Measurements from ENCODE around the gene NOTCH1.
"Not testable (repeated sequence)": the region's sequence is repeated elsewhere in the genome, so short reads cannot be mapped to it uniquely, and the experiment has no call there.

The NOTCH1 gene

DNA sequence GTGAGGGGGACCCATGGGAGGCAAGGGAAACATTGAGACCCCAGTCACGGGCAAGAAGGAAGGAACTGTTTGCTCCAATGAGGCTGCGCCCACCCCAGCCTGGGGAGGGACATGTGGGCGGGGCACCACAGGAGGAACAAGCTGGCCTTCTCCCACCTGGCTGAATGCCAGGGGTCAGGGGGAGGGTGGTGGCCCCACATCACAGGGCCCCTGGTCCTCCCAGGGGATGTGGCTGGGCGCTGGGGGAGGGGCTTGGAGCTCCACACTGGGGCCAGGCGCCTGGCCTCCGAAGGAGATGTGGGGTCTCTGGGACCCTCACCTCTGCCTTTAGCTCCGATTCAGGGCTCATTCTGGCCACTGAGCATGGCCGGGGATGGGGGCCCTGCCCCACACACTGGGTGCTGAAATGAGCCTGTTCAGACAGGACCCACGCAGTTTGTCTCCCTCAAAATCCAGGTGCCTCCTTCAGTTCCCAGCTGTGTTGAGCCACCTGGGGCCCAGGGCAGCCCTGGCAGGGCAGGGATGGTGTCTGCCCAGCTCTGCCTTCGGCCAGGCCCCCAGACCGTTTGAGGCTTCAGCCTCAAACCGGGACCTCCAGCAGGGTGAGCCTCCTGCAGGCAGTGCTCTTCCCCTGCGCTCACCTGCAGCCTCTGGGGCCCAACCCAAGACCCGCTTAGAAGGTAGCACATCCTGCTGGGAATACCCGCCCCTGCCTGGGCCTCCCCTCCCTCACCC lies 33.2 kb upstream of the NOTCH1 start:
- no peak for DNase-seq (ENCODE audit: low read depth)

DNA sequence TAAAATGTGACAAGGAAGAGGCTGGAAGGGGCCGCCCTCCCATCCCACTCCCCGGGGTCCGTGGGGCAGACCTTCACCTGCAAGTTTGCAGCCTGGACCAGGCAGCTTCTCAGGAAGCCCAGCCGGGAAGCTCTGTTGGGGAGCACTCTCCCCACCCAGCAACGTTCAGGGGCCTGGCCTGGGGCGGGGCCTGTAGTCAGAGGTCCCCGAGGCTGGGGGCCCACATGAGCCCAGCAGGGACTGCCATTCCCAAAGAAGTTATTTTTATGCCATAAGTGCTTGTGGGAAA lies 32.7 kb upstream of the NOTCH1 start:
- no peak for DNase-seq (ENCODE audit: low read depth)

DNA sequence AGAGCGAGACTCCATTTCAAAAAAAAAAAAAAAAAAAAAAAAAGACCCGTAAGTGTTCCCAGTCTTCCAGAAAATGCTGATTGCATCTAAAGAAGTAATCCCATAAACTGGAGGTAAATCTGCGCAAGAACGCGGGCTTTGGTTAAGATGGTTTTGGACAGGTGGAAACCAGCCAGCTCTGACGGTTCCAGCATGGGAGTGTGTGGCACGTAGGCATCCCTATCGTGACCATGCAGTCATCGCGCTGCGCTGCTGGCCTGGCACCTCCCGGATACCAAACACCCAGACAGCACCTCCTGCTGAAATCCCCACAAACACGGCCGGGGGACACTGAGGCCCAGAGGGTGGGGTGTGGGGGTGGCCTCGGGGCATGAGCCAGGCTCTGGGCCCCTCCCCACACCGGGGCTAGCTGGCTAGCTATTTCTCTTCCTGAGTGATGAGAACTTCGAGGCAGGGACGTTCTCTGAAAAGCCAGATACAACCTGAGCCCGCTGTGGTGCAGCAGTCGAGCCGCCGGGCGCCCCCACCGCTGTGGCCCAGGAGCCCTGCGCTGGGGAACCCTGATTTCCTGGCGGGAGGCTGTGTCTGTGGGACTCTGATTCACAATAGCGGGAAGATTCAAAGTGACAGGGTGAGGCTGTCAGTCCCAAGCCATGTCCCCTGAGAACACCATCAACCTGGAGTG lies 32.2 kb upstream of the NOTCH1 start:
- no peak for DNase-seq (ENCODE audit: low read depth)

DNA sequence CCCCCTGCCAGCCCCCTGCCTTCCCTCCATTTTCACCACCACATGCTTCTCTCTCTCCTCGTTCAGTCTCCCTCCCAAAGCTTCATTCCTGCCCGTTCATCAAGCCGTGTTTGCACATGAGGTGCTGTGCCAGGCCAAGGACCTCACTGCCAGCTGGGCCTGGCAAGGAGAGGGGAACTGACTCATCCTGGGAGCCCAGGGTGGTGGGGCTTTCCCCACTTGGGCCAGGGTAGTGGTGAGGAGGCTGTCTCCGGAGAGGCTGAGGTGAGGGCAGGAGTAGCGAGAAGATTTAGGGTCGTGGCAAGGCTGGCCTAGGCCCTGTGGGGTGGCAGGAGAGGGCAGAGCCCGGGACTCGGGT lies 30.4 kb upstream of the NOTCH1 start:
- peak; percentile 58 for DNase-seq (ENCODE audit: low read depth)

DNA sequence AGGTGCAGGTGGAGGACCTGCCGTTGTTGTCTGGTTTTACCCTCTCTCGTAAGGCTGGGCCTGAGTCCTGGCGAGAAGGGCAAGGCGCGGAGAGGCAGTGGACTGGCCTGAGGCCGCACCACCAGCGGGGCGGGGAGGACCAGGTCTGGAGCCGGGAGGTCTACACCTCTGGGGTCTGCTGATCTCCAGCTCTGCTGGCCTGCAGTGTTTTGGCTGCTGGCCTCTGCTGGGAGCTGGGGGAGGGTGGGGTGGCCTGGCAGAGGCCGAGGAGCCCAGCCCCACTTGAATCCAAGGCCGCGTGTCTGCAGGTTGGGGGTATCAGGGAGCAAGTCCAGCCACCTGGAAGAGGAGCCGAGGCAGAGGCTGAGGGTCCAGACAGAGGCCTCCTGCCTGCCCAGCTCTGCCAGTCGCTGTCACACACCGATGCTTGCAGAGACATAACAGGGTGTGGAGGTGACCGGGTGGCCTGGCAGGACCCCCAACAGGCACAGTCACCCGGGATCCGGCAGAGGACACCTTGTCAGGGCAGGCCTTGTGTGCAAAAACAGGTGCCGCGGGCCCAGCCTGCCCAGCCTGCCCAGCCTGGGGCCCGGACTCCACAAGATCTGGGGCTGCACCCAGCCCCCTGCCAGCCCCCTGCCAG lies 29.9 kb upstream of the NOTCH1 start:
- no peak for DNase-seq (ENCODE audit: low read depth)

DNA sequence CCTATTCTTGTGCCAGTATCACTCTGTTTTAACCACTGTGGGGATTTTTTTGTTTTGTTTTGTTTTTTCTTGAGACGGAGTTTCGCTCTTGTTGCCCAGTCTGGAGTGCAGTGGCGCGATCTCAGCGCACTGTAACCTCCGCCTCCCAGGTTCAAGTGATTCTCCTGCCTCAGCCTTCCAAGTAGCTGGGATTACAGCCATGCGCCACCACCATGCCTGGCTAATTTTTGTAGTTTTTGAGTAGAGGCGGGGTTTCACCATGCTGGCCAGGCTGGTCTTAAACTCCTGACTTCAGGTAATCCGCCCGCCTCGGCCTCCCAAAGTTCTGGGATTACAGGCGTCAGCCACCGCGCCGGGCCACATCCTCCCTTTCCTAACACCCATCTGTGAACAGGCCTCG lies 28.8 kb upstream of the NOTCH1 start:
- not testable (repeated sequence) for DNase-seq (ENCODE audit: low read depth)

DNA sequence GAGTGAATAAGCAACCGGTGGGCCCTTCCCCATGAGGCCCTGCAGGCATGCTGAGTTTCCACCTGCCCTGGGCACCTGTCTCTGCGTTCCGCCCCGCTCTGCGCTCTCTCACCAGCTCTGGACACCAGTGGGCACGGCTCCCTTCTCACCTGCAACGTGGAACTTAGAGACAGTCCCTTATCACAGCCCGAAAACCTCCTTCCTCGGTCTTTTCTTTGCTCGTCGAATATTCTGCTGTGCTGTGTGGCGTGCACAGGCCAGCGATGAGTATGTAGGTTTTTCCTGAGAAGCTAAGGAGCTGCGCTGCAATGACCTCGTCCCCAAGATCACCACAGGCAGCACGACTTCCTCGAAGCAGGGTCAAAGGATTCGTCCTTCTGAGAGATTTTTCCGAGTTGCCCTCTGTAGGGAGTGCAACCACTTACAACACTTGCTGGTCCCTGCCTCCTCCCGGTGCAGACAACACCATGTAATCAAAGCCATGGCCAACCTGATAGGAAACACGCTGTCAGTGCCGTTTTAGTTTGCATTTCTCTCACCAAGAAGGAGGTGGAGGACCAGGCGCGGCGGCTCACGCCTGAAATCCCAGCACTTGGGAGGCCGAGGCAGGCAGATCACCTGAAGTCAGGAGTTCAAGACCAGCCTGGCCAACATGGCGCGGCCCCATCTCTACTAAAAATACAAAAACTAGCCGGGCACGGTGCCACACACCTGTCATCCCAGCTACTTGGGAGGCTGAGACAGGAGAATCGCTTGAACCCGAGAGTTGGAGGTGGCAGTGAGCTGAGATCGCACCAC lies 27.2 kb upstream of the NOTCH1 start:
- DNase-seq (ENCODE audit: low read depth) = no peak

DNA sequence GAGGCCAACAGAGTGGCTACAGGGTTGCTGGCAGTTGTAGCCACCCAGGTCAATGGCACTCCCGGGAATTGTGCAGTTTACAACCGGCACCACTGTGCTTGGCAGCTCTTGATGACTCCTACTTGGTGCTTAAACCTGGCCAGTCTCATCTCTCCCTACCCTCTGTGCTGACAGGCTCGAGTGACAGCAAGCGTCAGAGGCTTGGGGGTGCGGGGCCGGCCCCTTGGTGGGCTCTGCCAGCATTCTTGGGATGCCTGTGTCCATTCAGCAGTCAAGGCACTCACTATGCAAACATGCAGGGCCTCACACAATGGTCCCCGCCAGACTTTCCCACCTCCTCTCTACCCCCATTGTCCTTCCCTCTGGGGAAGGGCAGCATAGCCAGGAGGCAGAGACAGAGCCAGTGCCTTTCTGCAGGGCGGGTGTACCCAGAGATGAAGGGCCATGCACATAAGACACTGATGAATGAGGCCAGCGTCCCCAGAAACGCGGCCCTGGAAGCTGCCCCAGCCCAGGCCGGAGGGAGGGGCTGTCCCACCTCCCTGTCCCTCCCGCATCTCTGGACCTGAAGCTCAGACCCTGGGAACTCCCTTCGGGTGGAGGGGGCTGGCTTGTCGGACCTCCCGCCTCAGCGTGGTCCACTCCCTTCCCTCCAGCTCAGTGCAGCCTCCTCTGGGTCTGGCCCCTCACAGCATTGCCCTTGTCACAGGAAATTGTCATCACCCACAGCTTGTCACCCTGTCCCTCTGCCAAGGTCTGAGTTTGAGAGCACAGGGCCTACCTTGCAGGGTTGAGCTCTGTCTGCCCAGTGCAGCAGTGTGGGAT lies 26.4 kb upstream of the NOTCH1 start:
- DNase-seq (ENCODE audit: low read depth) = no peak

DNA sequence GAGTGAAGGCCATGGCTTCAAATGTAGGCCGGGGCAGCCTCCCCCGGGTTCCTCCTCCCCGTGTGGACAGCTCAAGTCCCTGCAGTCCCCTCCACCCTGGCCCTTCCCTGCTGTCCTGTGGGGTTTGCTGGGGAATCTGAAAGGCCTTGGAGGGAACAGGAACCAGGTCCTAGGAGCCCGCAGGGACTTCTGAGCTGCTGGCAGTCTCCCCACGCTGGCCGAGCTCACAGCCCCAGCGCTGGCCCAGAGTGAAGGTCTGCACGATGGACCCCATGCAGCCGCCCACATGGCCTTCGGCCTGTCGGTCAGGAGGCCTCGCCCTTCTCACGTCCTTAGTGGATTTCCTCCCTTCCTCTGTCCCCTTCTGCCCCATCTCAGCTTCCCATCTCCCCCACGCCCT lies 25.7 kb upstream of the NOTCH1 start:
- DNase-seq (ENCODE audit: low read depth) = no peak

DNA sequence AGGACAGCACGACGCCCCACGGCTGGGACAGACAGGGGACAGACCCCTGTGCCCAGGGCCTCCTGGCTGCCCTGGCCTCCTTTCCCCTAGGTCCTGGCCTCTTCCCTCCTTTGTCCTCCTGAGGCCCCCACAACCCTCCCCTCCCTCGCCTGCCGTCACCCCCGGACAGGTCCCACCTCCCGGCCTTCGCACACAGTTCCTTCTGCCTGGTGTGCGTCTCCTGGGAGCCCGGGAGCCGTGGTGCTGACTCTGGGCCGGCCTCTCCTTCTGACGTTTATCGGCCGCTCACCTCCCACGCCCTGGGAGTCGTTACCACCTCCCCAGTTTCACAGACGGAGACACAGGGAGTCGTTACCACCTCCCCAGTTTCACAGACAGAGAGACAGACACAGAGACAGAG lies 25.1 kb upstream of the NOTCH1 start:
- no peak for DNase-seq (ENCODE audit: low read depth)

DNA sequence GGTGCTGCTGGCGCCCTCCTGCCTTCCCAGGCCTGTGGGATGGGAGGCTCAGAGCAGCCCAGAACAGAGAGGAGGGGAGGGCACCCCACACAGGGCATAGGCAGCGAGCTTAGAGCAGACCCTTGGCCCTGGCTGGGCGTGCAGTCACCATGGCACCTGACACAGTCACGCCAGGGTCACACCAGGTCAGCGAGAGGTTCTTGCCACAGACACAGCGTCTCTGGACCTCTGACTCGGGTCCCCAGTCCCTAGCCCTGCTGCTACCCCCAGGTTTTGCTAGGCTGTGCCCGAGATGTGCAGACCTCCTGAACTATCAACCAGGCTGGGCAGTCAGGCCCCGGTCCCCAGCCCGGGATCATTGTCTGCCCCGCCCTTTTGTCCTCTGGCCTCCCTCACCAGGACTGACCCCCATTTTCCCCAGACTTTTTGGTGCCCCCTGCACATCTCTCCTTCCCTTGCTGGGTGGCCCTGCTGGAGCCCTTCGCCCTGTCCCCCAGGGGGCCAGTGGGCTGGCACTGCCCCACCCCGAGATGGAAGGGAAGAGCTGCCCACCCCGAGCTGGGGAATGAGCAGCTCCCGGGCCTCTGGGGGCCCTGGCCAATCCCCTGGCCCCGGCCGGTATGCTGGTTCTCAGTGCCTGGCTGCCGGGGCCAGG lies 24.5 kb upstream of the NOTCH1 start:
- no peak for DNase-seq (ENCODE audit: low read depth)

DNA sequence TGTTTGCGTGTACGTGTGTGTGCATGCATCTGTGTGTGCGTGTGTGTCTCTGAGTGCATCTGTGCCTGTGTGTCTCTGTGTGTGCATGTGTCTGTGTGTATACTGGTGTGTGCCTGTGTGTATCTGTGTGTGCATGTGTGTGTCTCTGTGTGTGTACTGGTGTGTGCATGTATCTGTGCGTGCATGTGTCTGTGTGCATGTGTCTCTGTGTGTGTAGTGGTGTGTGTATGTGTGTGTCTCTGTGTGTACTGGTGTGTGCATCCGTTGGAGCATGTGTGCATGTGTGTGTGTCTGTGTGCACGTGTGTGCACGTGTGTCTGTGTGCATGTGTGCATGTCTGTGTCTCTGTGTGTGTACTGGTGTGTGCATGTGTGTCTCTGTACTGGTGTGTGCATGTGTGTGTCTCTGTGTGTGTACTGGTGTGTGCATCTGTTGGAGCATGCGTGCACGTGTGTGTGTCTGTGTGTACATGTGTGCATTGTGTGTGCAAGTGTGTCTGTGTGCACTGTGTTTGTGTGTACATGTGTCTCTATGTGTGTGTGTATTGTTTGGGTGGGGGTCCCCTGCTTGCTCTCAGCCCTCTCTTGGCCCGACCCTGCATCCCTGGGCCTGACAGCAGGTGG lies 23.8 kb upstream of the NOTCH1 start:
- DNase-seq (ENCODE audit: low read depth) = no peak

DNA sequence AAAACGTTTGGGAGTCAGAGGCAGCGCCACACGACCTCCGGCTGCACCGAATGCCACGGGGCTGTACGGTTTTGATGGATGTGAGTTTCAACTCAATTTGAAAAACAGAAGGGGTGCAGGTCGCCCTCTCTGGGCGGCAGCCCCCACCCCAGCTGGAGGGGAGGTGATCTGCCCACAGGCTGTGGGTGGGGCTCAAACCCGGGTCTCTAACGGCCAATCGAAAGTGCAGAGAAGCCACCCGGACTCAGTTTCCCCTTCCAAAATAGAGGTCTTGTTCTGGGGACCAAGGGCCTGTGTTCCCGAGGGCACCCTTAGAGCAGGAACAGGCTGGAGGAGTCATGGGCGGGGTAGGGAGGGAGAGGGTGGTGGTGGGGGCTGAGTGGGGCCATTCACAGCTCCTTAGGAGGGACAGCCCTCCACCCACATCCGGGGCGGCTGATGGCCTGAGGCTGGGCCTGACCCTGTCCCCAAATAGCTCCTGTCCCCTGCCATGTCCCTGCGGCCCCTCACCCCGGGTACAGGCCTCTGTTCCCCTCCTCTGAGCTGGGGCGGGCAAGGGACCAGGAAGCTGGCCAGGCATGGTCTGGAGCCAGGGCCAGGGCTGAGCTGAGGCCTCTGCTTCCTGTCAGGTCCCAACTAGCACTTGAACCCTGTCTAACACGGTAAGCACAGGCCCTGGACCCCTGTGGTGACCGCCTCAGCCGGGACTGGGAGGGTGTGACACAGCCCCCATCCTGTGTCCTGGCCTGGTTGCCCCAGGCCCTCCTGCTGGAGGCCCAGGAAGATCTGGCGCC lies 22.6 kb upstream of the NOTCH1 start:
- DNase-seq (ENCODE audit: low read depth) = no peak

DNA sequence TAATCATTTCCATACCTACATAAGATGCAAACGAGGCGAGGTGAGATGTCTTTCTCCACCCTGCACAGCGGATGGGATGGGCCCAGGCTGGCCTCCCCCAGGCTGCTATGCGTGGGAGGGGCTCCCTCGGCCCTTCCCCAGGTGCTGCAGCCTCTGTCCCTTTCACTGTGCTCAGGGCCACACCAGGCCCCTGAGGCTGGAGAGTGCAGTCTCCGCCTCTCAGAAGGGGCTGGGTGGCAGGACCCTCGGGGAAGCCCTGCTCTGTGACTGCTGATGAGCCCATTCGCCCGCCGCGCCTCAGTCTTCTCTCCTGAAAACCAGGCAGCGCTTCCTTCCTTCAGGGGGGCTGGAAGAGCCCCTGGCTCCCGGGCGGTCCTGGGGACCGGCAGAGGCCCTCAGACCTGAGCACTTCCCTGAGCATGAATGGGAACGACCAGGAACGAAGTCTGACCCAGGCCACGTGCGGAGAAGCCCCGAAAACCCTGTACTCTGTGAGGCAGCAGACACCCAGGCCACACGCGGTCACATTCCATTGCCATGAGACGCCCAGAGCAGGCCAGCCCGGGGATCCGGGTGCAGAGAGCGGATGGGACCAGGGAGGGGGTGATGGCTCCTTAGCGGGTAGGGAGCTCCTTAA lies 21.9 kb upstream of the NOTCH1 start:
- peak; percentile 55 for DNase-seq (ENCODE audit: low read depth)

DNA sequence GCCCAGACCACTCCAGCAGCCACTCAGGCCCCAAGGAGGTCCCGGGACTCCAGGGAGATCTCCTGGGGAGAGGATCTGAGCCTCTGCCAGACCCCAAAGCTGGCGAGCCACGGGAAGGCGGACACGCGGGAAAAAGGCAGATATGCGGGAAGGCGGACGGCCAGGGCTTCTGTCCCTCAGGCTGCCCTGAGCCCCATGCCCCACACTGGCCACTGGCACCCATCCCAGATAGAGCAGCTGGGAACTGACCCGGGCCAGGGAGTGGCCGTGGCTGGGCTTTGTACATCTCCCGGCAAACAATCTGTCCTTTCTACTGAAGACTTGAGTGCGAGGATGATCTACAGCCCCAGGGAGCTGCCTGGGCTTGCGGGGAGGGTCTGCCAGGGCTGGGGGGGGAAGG lies 21.1 kb upstream of the NOTCH1 start:
- peak; percentile 60 for DNase-seq (ENCODE audit: low read depth)

DNA sequence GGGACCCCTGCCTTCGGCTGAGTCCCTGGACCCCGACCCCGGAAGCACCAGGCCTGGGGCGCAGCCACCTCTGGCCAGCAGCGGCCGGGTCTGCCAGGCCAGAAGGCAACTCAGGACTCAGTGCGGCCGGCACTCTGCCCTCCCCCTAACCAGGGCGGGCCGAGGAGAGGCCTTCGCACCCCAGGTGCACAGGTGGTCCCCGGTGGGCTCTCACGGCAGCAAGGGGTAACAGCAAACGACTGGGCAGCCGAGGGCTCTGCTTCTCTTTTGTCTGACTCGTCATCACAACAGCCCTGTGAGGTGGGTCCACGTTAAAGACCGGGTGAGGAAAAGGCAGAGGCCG lies 20.7 kb upstream of the NOTCH1 start:
- no peak for DNase-seq (ENCODE audit: low read depth)

DNA sequence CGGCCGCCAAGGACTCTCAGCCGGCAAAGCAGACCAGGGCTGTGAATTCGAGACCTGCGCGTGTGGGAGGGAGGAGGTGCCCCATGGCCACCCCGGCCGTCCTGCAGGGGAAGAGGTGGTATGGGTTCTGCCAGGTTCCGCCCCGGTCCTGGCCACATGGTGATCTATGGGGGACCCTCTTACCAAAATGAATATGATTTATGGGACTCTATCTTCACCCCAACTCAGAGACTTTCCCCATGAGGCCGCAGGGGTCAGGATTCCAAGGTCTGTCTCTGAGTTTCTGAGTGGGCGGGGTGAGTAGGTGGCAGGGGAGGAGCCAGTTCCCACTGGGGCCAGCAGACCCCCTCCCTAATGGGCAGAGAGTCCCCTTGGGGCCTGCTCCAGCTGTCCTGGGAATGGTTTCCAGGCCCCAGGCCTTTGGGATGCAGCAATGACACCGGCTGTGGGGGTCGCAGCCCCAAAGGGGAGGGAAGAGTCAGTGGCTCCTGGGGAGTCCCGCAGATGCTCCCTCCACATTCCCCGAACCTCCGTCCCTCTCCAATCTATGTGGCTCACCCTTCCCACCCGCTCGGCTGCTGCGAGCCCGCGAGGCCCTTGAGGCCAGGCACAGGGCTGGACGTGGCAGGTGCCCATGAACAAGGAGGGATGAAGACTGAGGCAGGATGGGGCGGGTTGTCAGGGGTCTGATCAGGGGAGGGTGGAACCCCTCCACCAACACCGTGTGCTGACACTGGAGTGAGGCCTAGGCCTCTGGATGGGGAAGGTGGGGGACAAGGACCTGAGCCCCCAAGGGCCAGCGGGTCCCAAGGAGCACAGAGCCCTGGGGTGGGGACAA lies 20.1 kb upstream of the NOTCH1 start:
- DNase-seq (ENCODE audit: low read depth) = no peak

DNA sequence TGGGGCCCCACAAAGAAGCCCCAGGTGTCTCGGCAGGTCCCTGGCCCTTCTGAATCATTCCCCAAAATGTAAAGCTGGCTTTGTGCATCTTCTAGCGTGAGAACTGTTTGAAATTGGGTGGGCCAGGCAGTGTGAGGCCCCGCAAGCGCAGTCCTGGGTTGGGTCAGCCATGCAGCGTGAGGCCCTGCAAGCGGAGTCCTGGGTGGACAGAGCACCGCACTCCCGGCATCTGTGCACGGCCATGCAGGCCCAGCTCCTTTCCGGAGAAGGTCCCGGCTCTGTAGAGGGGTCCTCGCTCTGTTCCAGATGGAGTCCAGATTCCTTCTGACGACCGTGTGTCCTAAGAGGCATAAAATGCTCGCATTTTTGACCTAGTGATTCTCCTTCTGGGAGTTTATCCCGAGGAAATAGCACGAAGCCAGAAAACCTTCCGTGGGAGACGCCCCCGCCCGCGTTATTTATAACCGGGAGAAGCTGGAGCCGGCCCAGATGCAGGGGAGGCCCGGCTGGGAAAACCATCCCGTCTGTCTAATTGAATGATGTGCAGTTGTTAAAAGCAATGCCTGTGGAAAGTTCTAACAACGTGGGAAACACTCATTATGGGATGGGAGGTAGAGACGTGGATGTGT lies 19.4 kb upstream of the NOTCH1 start:
- DNase-seq (ENCODE audit: low read depth) = no peak
